ENCODE data around the gene PHF14.
"Not testable (repeated sequence)": the region's sequence is repeated elsewhere in the genome, so short reads cannot be mapped to it uniquely, and the experiment has no call there.

DNA sequence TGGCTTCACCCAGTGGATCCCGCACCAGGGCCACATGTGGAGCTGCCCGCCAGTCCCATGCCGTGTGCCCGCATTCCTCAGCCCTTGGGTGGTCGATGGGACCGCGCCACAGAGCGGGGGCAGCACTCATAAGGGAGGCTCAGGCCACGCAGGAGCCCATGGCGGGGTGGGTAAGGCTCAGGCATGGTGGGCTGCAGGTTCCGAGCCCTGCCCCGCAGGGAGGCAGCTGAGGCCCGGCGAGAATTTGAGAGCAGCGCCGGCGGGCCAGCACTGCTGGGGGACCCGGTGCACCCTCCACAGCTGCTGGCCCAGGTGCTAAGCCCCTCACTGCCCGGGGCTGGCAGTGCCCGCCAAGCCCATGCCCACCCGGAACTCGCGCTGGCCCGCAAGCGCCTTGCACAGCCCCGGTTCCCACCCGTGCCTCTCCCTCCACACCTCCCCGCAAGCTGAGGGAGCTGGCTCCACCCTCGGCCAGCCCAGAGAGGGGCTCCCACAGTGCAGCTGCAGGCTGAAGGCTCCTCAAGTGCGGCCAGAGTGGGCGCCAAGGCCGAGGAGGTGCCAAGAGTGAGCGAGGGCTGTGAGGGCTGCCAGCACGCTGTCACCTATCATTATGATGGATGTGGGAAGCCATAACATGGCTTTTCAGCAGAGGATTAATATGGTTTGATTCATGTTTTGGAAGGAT is 22.0 kb downstream of the PHF14 start:
- not testable (repeated sequence) for TF ChIP-seq EP300, POLR2A (IDR thresholded peaks at IDR 0.05)
- TF ChIP-seq, protein P1, sequence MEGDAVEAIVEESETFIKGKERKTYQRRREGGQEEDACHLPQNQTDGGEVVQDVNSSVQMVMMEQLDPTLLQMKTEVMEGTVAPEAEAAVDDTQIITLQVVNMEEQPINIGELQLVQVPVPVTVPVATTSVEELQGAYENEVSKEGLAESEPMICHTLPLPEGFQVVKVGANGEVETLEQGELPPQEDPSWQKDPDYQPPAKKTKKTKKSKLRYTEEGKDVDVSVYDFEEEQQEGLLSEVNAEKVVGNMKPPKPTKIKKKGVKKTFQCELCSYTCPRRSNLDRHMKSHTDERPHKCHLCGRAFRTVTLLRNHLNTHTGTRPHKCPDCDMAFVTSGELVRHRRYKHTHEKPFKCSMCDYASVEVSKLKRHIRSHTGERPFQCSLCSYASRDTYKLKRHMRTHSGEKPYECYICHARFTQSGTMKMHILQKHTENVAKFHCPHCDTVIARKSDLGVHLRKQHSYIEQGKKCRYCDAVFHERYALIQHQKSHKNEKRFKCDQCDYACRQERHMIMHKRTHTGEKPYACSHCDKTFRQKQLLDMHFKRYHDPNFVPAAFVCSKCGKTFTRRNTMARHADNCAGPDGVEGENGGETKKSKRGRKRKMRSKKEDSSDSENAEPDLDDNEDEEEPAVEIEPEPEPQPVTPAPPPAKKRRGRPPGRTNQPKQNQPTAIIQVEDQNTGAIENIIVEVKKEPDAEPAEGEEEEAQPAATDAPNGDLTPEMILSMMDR (IDR thresholded peaks at IDR 0.05), result not testable (repeated sequence)
